Ascending aorta (tissue), 2 donors: ENCODE results near the gene STBD1. TPM values are rescaled to one million over a fixed set of nuclear protein-coding genes. Genes with fewer than 3 reads are reported as not detected.
"Not testable (repeated sequence)": the region's sequence is repeated elsewhere in the genome, so short reads cannot be mapped to it uniquely, and the experiment has no call there.

Experiments
- DNase-seq, 2 donors: peaks; one replicate each; pipeline ENCODE4 v3.0.0-alpha.2; 2019; ENCODE audit warnings: low spot score in 2 of 2
- H3K27ac ChIP-seq, 2 donors: fragments of 200-600 bp; sonication (generic); one replicate each; pipeline ENCODE4 v1.5.1; 2016 to 2017; ENCODE audit warnings: mild to moderate bottlenecking in 1 of 2
- H3K27me3 ChIP-seq: fragments of 200-600 bp; sonication (generic); one replicate; pipeline ENCODE4 v1.5.1; 2017
- H3K36me3 ChIP-seq, 2 donors: fragments of 200-600 bp; sonication (generic); one replicate each; pipeline ENCODE4 v1.5.1; 2016
- H3K4me1 ChIP-seq, 2 donors: fragments of 200-600 bp; sonication (generic); one replicate each; pipeline ENCODE4 v1.5.1; 2016 to 2017; ENCODE audit warnings: mild to moderate bottlenecking in 1 of 2
- H3K4me3 ChIP-seq, 2 donors: fragments of 200-600 bp; sonication (generic); one replicate each; pipeline ENCODE4 v1.5.1; 2016 to 2017; ENCODE audit warnings: mild to moderate bottlenecking in 1 of 2
- H3K9me3 ChIP-seq, 2 donors: fragments of 200-600 bp; sonication (generic); one replicate each; pipeline ENCODE4 v1.5.1; 2016
- intact Hi-C: fragments of 100-400 bp; cut with DNase I; formaldehyde crosslinking; loops from one replicate; pipeline ENCODE4 v1.15.1; 2023
- total RNA-seq: library from RNA; depleted of rRNA; stranded (reverse); fragments of >200 nt; gene quantifications from one replicate; pipeline ENCODE4 v1.1.0, GENCODE V29; 2016
- TF ChIP-seq, protein P1 (sequence below), 3 experiments: fragments of 200-600 bp in 2 of 3; fragments of 450-650 bp in 1 of 3; sonication (generic) in 2 of 3; IDR thresholded peaks; one replicate each; pipeline ENCODE4 v1.5.1; 2016 to 2019; ENCODE audit warnings: antibody characterized with exemption in 3 of 3, mild to moderate bottlenecking in 1 of 3, moderate library complexity in 1 of 3

Gene STBD1
- total RNA-seq, 1 donor from 2014 or later, result 19.9 TPM

DNA sequence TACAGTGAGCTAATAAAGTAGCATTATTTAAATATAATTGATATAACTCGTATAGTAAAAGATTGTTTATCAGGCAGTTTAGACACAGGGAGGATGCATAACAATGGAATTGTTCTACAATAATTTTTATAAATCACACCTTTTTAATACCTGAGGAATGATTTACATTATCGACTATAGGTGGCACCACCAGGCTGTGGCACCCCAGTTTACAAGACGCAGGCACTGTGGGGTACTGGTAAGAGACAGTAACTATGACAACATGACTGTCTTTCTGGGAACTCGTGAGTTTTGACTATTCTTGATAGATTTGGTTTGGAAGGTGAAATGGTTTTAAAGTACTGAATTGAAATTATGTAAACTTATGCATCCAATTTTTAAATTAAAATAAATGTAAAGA lies 27.1 kb upstream of the STBD1 start:
- Histone ChIP-seq H3K27ac (no peak overlapping the region), H3K9me3 (no peaks in the 10 kb centered on the region), H3K4me3 (no peak overlapping the region), H3K4me1 (no peaks in the 10 kb centered on the region), H3K36me3 (no peaks in the 10 kb centered on the region), H3K27me3 (no peaks in the 10 kb centered on the region)
- intact Hi-C loops, result no loop called here
- DNase-seq, result no peak
- TF ChIP-seq, protein P1, sequence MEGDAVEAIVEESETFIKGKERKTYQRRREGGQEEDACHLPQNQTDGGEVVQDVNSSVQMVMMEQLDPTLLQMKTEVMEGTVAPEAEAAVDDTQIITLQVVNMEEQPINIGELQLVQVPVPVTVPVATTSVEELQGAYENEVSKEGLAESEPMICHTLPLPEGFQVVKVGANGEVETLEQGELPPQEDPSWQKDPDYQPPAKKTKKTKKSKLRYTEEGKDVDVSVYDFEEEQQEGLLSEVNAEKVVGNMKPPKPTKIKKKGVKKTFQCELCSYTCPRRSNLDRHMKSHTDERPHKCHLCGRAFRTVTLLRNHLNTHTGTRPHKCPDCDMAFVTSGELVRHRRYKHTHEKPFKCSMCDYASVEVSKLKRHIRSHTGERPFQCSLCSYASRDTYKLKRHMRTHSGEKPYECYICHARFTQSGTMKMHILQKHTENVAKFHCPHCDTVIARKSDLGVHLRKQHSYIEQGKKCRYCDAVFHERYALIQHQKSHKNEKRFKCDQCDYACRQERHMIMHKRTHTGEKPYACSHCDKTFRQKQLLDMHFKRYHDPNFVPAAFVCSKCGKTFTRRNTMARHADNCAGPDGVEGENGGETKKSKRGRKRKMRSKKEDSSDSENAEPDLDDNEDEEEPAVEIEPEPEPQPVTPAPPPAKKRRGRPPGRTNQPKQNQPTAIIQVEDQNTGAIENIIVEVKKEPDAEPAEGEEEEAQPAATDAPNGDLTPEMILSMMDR (IDR thresholded peaks at IDR 0.05), result no peak

DNA sequence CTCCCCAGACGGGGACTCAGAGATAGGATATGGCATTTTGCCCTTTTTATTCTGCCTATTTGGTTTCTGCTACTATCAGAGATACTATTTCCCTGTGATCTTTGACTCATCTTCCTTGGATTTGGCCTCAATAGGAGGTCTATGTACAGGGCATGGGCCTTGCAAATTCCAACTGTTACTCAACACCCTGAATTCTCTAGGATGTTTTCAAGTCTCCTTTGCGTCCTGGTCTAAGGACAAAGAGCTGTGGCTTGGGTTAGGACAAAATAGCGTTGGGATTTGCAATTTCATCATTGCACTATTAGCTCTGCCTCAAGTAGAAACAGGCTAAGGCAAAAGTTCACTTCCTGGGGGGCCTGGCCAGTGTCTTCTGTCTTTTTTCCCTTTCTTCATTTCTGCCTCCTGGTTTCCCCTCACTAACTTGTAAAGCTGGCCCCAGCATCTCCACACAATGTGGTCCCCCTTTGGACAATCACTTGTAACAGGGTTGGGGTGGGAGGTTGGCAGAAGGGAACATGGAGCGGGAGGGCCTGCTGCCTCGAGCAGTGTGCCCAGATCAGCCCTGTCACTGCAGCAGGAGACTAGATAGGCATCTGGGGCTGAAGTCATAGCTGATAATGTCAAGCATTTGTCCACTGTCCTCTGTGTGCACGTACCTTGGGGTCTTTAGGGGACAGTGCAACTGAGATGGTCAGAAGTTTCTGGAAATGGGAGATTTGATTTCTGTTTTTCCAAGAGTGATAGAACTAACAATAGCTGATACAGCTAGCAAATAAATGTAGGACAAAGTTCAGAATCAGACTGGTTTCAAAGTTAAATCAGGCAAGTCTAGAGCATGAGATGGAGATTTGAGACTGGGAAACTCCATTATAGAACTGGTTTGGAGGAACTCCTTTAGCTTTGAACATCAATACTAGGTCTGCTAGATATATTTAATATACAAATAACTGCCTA lies 25.8 kb upstream of the STBD1 start:
- TF ChIP-seq, protein P1 (IDR thresholded peaks at IDR 0.05), result no peak
- Histone ChIP-seq H3K9me3 (peaks cover 0 to under 1% of the 10 kb centered on the region in 2 donors), H3K4me1 (no peaks in the 10 kb centered on the region), H3K27me3 (no peaks in the 10 kb centered on the region), H3K36me3 (no peaks in the 10 kb centered on the region), H3K27ac (no peak overlapping the region), H3K4me3 (no peak overlapping the region)
- intact Hi-C loops, result no loop called here
- DNase-seq, result no peak

DNA sequence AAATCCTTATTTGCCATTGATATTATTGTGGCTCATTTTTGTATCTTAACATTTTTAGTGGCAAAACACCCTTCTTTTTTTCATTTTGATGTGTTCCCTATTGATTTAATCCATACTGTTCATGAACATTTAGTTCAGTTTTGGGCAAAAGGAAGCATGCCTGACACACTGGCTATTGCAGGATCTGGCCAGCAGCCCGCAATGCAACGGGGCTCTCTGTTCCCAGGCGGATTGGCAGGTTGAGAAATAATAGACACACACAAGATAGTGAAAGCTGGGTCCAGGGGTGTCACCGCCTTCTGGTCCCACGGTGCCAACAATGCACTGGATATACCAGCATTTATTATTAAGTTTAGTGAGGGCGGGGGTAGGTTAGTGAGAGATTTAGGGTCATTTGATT lies 24.9 kb upstream of the STBD1 start:
- H3K9me3 ChIP-seq, H3K27me3 ChIP-seq, H3K36me3 ChIP-seq, DNase-seq, intact Hi-C loops, H3K27ac ChIP-seq, H3K4me1 ChIP-seq, H3K4me3 ChIP-seq: not testable (repeated sequence)

- Histone ChIP-seq H3K4me3 (no peak overlapping the region), H3K4me1 (no peaks in the 10 kb centered on the region), H3K27ac (no peak overlapping the region), H3K27me3 (no peaks in the 10 kb centered on the region), H3K36me3 (no peaks in the 10 kb centered on the region), H3K9me3 (peaks cover 0 to 9% of the 10 kb centered on the region in 2 donors)
- no peak for DNase-seq
- TF ChIP-seq, protein P1 (IDR thresholded peaks at IDR 0.05), result no peak
- intact Hi-C loops, result no loop called here
These were observed 23.4 kb upstream of the STBD1 start for GRCh38 chr4:76282941-76283689.

- H3K27ac ChIP-seq, result no peak overlapping the region
- no peaks in the 10 kb centered on the region for H3K36me3 ChIP-seq
- H3K4me1 ChIP-seq, result no peaks in the 10 kb centered on the region
- DNase-seq, result no peak
- H3K9me3 ChIP-seq, result peaks cover 0 to 9% of the 10 kb centered on the region in 2 donors
- no peak overlapping the region for H3K4me3 ChIP-seq
- no peaks in the 10 kb centered on the region for H3K27me3 ChIP-seq
- intact Hi-C loops, result no loop called here
- TF ChIP-seq, protein P1 (IDR thresholded peaks at IDR 0.05), result no peak
These were observed 22.6 kb upstream of the STBD1 start for GRCh38 chr4:76283900-76284299.

GRCh38 chr4:76287811-76288210 lies 18.7 kb upstream of the STBD1 start:
- H3K27me3 ChIP-seq, H3K4me3 ChIP-seq, intact Hi-C loops, H3K4me1 ChIP-seq, H3K9me3 ChIP-seq, DNase-seq, H3K27ac ChIP-seq, H3K36me3 ChIP-seq: not testable (repeated sequence)
